ENCODE data around the gene IQSEC1.

- TF ChIP-seq CTCF (IDR thresholded peaks at IDR 0.05) (no peak), POLR2A (IDR thresholded peaks at IDR 0.05) (no peak)
Observed at GRCh38 chr3:13105896-13106250, 32.6 kb upstream of the IQSEC1 start.

Measured in Peyer's patch (tissue), 4 donors.